ENCODE measurements around the gene CARD8.

CARD8 gene, protein sequence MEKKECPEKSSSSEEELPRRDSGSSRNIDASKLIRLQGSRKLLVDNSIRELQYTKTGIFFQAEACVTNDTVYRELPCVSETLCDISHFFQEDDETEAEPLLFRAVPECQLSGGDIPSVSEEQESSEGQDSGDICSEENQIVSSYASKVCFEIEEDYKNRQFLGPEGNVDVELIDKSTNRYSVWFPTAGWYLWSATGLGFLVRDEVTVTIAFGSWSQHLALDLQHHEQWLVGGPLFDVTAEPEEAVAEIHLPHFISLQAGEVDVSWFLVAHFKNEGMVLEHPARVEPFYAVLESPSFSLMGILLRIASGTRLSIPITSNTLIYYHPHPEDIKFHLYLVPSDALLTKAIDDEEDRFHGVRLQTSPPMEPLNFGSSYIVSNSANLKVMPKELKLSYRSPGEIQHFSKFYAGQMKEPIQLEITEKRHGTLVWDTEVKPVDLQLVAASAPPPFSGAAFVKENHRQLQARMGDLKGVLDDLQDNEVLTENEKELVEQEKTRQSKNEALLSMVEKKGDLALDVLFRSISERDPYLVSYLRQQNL

DNA sequence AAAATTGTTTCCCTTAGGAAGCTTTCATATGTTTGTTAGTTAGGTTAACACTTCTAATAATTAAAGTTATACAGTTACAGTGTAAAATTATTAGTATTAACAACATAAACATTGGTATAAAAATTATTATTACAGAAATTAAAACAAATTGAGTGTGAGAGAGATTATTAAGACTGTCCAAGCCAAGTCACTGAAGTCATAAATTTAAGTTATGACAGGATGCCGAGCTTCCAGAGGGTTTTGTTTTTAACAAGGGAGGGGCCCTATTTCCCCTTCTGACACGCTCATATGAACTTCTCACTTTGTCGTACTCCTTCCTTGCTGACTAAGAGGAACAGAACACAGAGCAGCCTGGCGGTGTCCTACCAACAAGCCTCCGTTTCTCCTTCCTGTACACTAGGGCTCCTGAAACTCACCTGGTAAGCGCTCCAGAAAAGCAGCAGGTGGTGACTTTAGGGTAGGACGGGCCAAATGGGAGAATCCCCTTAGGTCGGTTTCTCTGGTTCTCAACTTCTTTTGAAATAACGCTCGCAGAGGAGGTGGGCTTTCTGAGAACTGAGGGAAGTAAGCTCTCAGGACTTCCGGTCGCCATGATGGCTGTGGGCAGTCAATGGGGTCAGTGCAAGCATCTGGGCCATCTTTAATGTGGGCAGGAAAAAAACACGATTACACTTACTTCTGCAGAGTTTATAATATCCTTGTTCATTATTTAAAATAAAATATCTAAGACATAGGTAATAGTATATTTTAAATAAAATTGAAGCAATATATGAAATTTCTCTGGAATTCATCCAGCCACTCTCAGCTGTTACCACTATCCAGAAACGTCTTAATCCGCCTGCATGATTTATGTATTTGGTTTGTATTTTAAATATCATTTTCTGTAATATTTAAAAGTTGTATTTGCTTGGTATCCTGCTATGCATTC, at the start of gene CARD8:
Gene CARD8 (minus strand): TSS at position 537 of the 928 bp plus-strand sequence. CDS start 14,892 bp downstream, outside the sequence.
- DNase-seq (ENCODE audit: extremely low spot score), result peak; percentile 72
- no peak for TF ChIP-seq CTCF (IDR thresholded peaks at IDR 0.05; ENCODE audit: control extremely low read depth, extremely low read depth, low read depth, missing control alignments)
- POLR2A ChIA-PET, result no interaction called here
- CTCF ChIA-PET, result interaction anchor here (0.7 to 2.4 kb wide), 6 partner anchors 10 to 328 kb away, joined by 3 to 6 read pairs (median 3); no protein-coding TSS in a partner anchor

GRCh38 chr19:48303866-48304265, 48.2 kb upstream of the CARD8 start:
- CTCF ChIA-PET, result no interaction called here
- DNase-seq (ENCODE audit: extremely low spot score), result no peak
- POLR2A ChIA-PET, result no interaction called here
- TF ChIP-seq CTCF (IDR thresholded peaks at IDR 0.05; ENCODE audit: control extremely low read depth, extremely low read depth, low read depth, missing control alignments), result no peak

- ChIA-PET POLR2A (no interaction called here), CTCF (no interaction called here)
- no peak for TF ChIP-seq CTCF (IDR thresholded peaks at IDR 0.05; ENCODE audit: control extremely low read depth, extremely low read depth, low read depth, missing control alignments)
- no peak for DNase-seq (ENCODE audit: extremely low spot score)
Measured at GRCh38 chr19:48303367-48303766, 47.7 kb upstream of the CARD8 start.

DNA sequence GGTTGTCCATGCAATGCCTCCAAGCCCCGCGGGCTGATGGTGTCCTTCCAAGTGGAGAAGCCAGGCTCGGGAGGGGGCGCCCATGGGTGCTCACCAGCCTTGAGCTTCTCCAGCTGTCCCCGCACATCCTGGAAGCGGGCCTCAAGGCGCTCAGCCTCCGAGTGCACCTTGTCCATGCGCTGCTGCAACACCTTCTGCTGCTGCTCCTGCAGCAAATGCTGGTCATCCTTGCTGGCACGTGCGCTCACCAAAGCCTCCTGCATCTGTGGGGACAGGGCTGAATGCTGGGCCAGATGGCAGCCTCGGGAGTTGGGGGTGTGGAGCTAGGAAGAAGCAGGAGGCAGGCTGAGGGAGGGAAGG, 46.9 kb upstream of the CARD8 start:
- TF ChIP-seq CTCF (IDR thresholded peaks at IDR 0.05; ENCODE audit: control extremely low read depth, extremely low read depth, low read depth, missing control alignments), result no peak
- DNase-seq (ENCODE audit: extremely low spot score), result no peak
- CTCF ChIA-PET, result interaction anchor here (0.9 kb wide), 1 partner anchor 12 kb away, joined by 4 read pairs; no protein-coding TSS in a partner anchor
- POLR2A ChIA-PET, result no interaction called here

- POLR2A ChIA-PET, result no interaction called here
- DNase-seq (ENCODE audit: extremely low spot score), result no peak
- CTCF ChIA-PET, result interaction anchor here (0.9 kb wide), 1 partner anchor 12 kb away, joined by 4 read pairs; no protein-coding TSS in a partner anchor
- no peak for TF ChIP-seq CTCF (IDR thresholded peaks at IDR 0.05; ENCODE audit: control extremely low read depth, extremely low read depth, low read depth, missing control alignments)
Measured at GRCh38 chr19:48301886-48302599, 46.3 kb upstream of the CARD8 start.

DNA sequence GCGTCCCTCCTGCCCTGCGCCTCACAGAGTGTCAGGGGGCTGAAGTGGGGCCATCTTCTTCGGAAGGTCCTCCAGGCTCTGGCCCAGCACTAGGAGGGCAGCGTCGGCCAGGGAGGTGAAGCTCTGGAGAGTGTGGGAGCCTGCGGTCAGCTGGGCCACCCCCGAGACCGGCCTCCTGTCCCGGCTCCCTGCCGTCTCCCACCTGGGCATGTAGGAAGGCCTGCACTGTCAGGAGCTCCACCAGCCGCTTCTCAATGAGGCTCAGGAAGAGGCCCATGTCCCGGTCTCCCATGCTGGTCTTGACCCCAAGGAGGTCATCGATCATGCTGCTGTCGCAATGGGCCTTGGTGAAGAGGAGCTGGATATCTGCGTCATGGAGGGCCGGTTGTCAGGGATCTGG, 42.3 kb upstream of the CARD8 start:
- CTCF ChIA-PET, result interaction anchor here (0.7 kb wide), 1 partner anchor 21 kb away, joined by 3 read pairs; no protein-coding TSS in a partner anchor
- POLR2A ChIA-PET, result no interaction called here

More for the DNA sequence above, 42.3 kb upstream of the CARD8 start:
- no peak for TF ChIP-seq CTCF (IDR thresholded peaks at IDR 0.05; ENCODE audit: control extremely low read depth, extremely low read depth, low read depth, missing control alignments)
- DNase-seq (ENCODE audit: extremely low spot score), result no peak

Data from GM10248 (cell line).